Trophoblast cell (in vitro differentiated cells and primary cell): ENCODE measurements around the gene UGT1A6.

ENCODE experiments used
- DNase-seq, 2 donors: peaks; one replicate each; pipeline ENCODE4 v3.0.0-alpha.2; 2016
- H2AFZ ChIP-seq: 2 replicates; pipeline ENCODE4 v1.6.1; 2013; ENCODE audit warnings: low read length, moderate library complexity, mild to moderate bottlenecking; ENCODE audit not compliant: insufficient read depth, poor library complexity
- H2AK5ac ChIP-seq: 2 replicates; pipeline ENCODE4 v1.6.1; 2013; ENCODE audit warnings: mild to moderate bottlenecking, low read length
- H2BK120ac ChIP-seq: 2 replicates; pipeline ENCODE4 v1.6.1; 2013; ENCODE audit warnings: low read length, mild to moderate bottlenecking, moderate library complexity; ENCODE audit not compliant: insufficient read depth, poor library complexity
- H2BK12ac ChIP-seq: 2 replicates; pipeline ENCODE4 v1.6.1; 2013; ENCODE audit warnings: mild to moderate bottlenecking, low read length, moderate library complexity
- H2BK5ac ChIP-seq: 2 replicates; pipeline ENCODE4 v1.6.1; 2013; ENCODE audit warnings: low read length, low read depth, moderate library complexity, mild to moderate bottlenecking; ENCODE audit not compliant: poor library complexity
- H3K14ac ChIP-seq: 2 replicates; pipeline ENCODE4 v1.6.1; 2013; ENCODE audit warnings: mild to moderate bottlenecking, low read length
- H3K18ac ChIP-seq: 2 replicates; pipeline ENCODE4 v1.6.1; 2013; ENCODE audit warnings: mild to moderate bottlenecking, low read length
- H3K23ac ChIP-seq: 2 replicates; pipeline ENCODE4 v1.6.1; 2013; ENCODE audit warnings: low read length
- H3K27ac ChIP-seq: 2 replicates; pipeline ENCODE4 v1.5.1; 2013; ENCODE audit warnings: low read depth, mild to moderate bottlenecking, inconsistent platforms, low read length, moderate library complexity
- H3K27me3 ChIP-seq: 2 replicates; pipeline ENCODE4 v1.6.1; 2013; ENCODE audit warnings: inconsistent platforms, mild to moderate bottlenecking, low read length, moderate library complexity; ENCODE audit not compliant: insufficient read depth
- H3K36me3 ChIP-seq, 2 experiments: 1 replicate in 1 of 2; 2 replicates in 1 of 2; pipeline ENCODE4 v1.6.1; 2013; ENCODE audit warnings: low read length in 2 of 2, mild to moderate bottlenecking in 2 of 2, moderate library complexity in 1 of 2; ENCODE audit not compliant: insufficient read depth in 2 of 2, control insufficient read depth in 1 of 2
- H3K4ac ChIP-seq: 2 replicates; pipeline ENCODE4 v1.6.1; 2013; ENCODE audit warnings: low read depth, mild to moderate bottlenecking, low read length, moderate library complexity
- H3K4me1 ChIP-seq, 2 experiments: 1 replicate in 1 of 2; 2 replicates in 1 of 2; pipeline ENCODE4 v1.6.1; 2013; ENCODE audit warnings: low read length in 2 of 2, mild to moderate bottlenecking in 2 of 2, moderate library complexity in 1 of 2; ENCODE audit not compliant: insufficient read depth in 2 of 2, control insufficient read depth in 1 of 2
- H3K4me2 ChIP-seq: 2 replicates; pipeline ENCODE4 v1.6.1; 2013; ENCODE audit warnings: inconsistent platforms, mild to moderate bottlenecking, low read length, moderate library complexity
- H3K4me3 ChIP-seq: 2 replicates; pipeline ENCODE4 v1.5.1; 2013; ENCODE audit warnings: mild to moderate bottlenecking, low read depth, low read length, inconsistent platforms
- H3K79me1 ChIP-seq: one replicate; pipeline ENCODE4 v1.6.1; 2013; ENCODE audit warnings: low read length
- H3K79me2 ChIP-seq: 2 replicates; pipeline ENCODE4 v1.6.1; 2013; ENCODE audit warnings: low read length, mild to moderate bottlenecking; ENCODE audit not compliant: control insufficient read depth, insufficient read depth, poor library complexity
- H3K9ac ChIP-seq: 2 replicates; pipeline ENCODE4 v1.6.1; 2013; ENCODE audit warnings: mild to moderate bottlenecking, low read length
- H3K9me3 ChIP-seq: 2 replicates; pipeline ENCODE4 v1.6.1; 2013; ENCODE audit warnings: low read depth, mild to moderate bottlenecking, control low read depth, inconsistent platforms, low read length; ENCODE audit not compliant: insufficient read depth
- H4K12ac ChIP-seq: 2 replicates; pipeline ENCODE4 v1.6.1; 2013; ENCODE audit warnings: low read depth, mild to moderate bottlenecking, low read length, moderate library complexity
- H4K8ac ChIP-seq: 2 replicates; pipeline ENCODE4 v1.6.1; 2013; ENCODE audit warnings: low read depth, mild to moderate bottlenecking, low read length, moderate library complexity
- H4K91ac ChIP-seq: one replicate; pipeline ENCODE4 v1.6.1; 2013; ENCODE audit warnings: low read depth, mild to moderate bottlenecking, low read length, moderate library complexity
- WGBS: extraction: QIAGEN DNeasy Blood & Tissue Kit; methylation state at CpG from one replicate; pipeline ENCODE4 v1.1.7; 2013; ENCODE audit warnings: missing lambda C conversion rate; ENCODE audit not compliant: insufficient read length, insufficient coverage; ENCODE audit errors: extremely low coverage; 5-methylcytosine and 5-hydroxymethylcytosine counted together

UGT1A6 gene

GRCh38 chr2:233791151-233791882 lies 98.6 kb downstream of the UGT1A6 start:
- Histone ChIP-seq H3K18ac (no peak overlapping the region), H3K4me2 (no peak overlapping the region), H3K27ac (no peak overlapping the region), H4K91ac (no peak overlapping the region), H3K14ac (no peak overlapping the region), H3K4me3 (no peak overlapping the region), H4K8ac (no peak overlapping the region), H2BK120ac (no peak overlapping the region), H4K12ac (no peak overlapping the region), H3K36me3 (no peaks in the 10 kb centered on the region), H3K9ac (no peak overlapping the region), H2AFZ (no peak overlapping the region), H3K23ac (no peak overlapping the region), H2AK5ac (no peak overlapping the region), H2BK12ac (no peak overlapping the region), H3K4ac (no peak overlapping the region), H3K4me1 (no peaks in the 10 kb centered on the region), H3K79me2 (no peaks in the 10 kb centered on the region), H2BK5ac (no peak overlapping the region), H3K79me1 (no peaks in the 10 kb centered on the region), H3K27me3 (no peaks in the 10 kb centered on the region), H3K9me3 (peaks cover 13% of the 10 kb centered on the region)
- no peak for DNase-seq
- WGBS, result no CpG with 5 or more reads among the region's 18 CpGs

GRCh38 chr2:233791883-233792329 lies 99.2 kb downstream of the UGT1A6 start:
- no peaks in the 10 kb centered on the region for H3K79me1 ChIP-seq
- no peak overlapping the region for H2AFZ ChIP-seq
- no peak overlapping the region for H4K8ac ChIP-seq
- no peak overlapping the region for H2BK5ac ChIP-seq
- H3K36me3 ChIP-seq, result no peaks in the 10 kb centered on the region
- no peak overlapping the region for H2BK120ac ChIP-seq
- no peak overlapping the region for H3K27ac ChIP-seq
- H3K27me3 ChIP-seq, result no peaks in the 10 kb centered on the region
- H3K9me3 ChIP-seq, result peaks cover 13% of the 10 kb centered on the region
- no peak overlapping the region for H3K9ac ChIP-seq
- no peaks in the 10 kb centered on the region for H3K4me1 ChIP-seq
- no CpG with 5 or more reads among the region's 9 CpGs for WGBS
- no peak overlapping the region for H3K18ac ChIP-seq
- H3K4me3 ChIP-seq, result no peak overlapping the region
- no peak overlapping the region for H3K4ac ChIP-seq
- no peak overlapping the region for H2BK12ac ChIP-seq
- no peak overlapping the region for H3K14ac ChIP-seq
- H3K79me2 ChIP-seq, result no peaks in the 10 kb centered on the region
- no peak overlapping the region for H3K4me2 ChIP-seq
- DNase-seq, result no peak
- H2AK5ac ChIP-seq, result no peak overlapping the region
- H3K23ac ChIP-seq, result no peak overlapping the region
- no peak overlapping the region for H4K91ac ChIP-seq
- no peak overlapping the region for H4K12ac ChIP-seq

GRCh38 chr2:233792720-233793119 lies 100.0 kb downstream of the UGT1A6 start:
- Histone ChIP-seq H3K9me3 (peaks cover 13% of the 10 kb centered on the region), H4K8ac (no peak overlapping the region), H2BK120ac (no peak overlapping the region), H3K23ac (no peak overlapping the region), H3K18ac (no peak overlapping the region), H3K4me2 (no peak overlapping the region), H2AFZ (no peak overlapping the region), H3K27ac (no peak overlapping the region), H3K27me3 (no peaks in the 10 kb centered on the region), H3K14ac (no peak overlapping the region), H3K4me1 (no peaks in the 10 kb centered on the region), H3K36me3 (no peaks in the 10 kb centered on the region), H3K4me3 (no peak overlapping the region), H2AK5ac (no peak overlapping the region), H3K4ac (no peak overlapping the region), H2BK5ac (no peak overlapping the region), H2BK12ac (no peak overlapping the region), H4K12ac (no peak overlapping the region), H4K91ac (no peak overlapping the region), H3K79me1 (no peaks in the 10 kb centered on the region), H3K9ac (no peak overlapping the region), H3K79me2 (no peaks in the 10 kb centered on the region)
- DNase-seq, result no peak
- WGBS, result no CpG with 5 or more reads among the region's 7 CpGs

GRCh38 chr2:233793465-233794127 lies 100.9 kb downstream of the UGT1A6 start:
- WGBS, result no CpG with 5 or more reads among the region's 18 CpGs
- no peak overlapping the region for H2BK12ac ChIP-seq
- H4K91ac ChIP-seq, result no peak overlapping the region
- no peak overlapping the region for H4K8ac ChIP-seq
- H3K4ac ChIP-seq, result no peak overlapping the region
- H3K79me1 ChIP-seq, result no peaks in the 10 kb centered on the region
- no peaks in the 10 kb centered on the region for H3K36me3 ChIP-seq
- H3K4me3 ChIP-seq, result no peak overlapping the region
- H3K9ac ChIP-seq, result no peak overlapping the region
- H3K4me2 ChIP-seq, result no peak overlapping the region
- no peaks in the 10 kb centered on the region for H3K4me1 ChIP-seq
- peaks cover 19% of the 10 kb centered on the region for H3K9me3 ChIP-seq
- no peak overlapping the region for H2AFZ ChIP-seq
- H3K79me2 ChIP-seq, result no peaks in the 10 kb centered on the region
- no peaks in the 10 kb centered on the region for H3K27me3 ChIP-seq
- H2BK5ac ChIP-seq, result no peak overlapping the region
- no peak overlapping the region for H4K12ac ChIP-seq
- no peak overlapping the region for H3K23ac ChIP-seq
- no peak overlapping the region for H3K18ac ChIP-seq
- DNase-seq, result no peak
- no peak overlapping the region for H3K27ac ChIP-seq
- H2BK120ac ChIP-seq, result no peak overlapping the region
- no peak overlapping the region for H2AK5ac ChIP-seq
- H3K14ac ChIP-seq, result no peak overlapping the region
